AG09319 (cell line): Measurements from ENCODE around the gene PACSIN3.

Experiments used
- DNase-seq: peaks from one replicate; pipeline ENCODE4 v3.0.0-alpha.2; 2010; ENCODE audit warnings: low read depth; ENCODE audit errors: extremely low read depth
- TF ChIP-seq, protein P1 (sequence below): IDR thresholded peaks from 2 replicates; pipeline ENCODE4 v1.5.1; 2011; ENCODE audit warnings: low read depth, mild to moderate bottlenecking, inconsistent platforms, low read length, moderate library complexity

Gene PACSIN3

DNA sequence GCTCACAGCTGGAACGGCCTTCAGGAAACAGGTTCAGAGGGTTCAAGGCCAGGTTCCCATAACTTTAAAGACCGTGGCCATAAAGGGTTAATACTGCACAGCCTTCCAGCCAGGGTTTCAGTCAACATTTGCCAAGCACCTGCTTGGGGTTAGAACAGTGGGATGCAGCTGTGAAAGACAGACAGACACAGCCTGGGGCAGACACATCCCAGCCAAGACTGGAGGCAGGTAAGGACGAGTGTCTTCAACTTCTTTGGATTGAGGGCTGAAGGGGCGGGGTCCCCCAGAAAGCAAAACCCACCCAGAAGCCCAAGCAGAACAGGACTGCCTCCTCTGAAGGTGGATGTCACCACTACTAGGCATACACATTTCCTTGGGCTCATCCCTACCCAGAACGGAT, 23.8 kb downstream of the PACSIN3 start:
- no peak for DNase-seq
- TF ChIP-seq, protein P1, sequence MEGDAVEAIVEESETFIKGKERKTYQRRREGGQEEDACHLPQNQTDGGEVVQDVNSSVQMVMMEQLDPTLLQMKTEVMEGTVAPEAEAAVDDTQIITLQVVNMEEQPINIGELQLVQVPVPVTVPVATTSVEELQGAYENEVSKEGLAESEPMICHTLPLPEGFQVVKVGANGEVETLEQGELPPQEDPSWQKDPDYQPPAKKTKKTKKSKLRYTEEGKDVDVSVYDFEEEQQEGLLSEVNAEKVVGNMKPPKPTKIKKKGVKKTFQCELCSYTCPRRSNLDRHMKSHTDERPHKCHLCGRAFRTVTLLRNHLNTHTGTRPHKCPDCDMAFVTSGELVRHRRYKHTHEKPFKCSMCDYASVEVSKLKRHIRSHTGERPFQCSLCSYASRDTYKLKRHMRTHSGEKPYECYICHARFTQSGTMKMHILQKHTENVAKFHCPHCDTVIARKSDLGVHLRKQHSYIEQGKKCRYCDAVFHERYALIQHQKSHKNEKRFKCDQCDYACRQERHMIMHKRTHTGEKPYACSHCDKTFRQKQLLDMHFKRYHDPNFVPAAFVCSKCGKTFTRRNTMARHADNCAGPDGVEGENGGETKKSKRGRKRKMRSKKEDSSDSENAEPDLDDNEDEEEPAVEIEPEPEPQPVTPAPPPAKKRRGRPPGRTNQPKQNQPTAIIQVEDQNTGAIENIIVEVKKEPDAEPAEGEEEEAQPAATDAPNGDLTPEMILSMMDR, result no peak

GRCh38 chr11:47161890-47162289, 24.3 kb downstream of the PACSIN3 start:
- no peak for DNase-seq
- TF ChIP-seq, protein P1, result no peak

DNA sequence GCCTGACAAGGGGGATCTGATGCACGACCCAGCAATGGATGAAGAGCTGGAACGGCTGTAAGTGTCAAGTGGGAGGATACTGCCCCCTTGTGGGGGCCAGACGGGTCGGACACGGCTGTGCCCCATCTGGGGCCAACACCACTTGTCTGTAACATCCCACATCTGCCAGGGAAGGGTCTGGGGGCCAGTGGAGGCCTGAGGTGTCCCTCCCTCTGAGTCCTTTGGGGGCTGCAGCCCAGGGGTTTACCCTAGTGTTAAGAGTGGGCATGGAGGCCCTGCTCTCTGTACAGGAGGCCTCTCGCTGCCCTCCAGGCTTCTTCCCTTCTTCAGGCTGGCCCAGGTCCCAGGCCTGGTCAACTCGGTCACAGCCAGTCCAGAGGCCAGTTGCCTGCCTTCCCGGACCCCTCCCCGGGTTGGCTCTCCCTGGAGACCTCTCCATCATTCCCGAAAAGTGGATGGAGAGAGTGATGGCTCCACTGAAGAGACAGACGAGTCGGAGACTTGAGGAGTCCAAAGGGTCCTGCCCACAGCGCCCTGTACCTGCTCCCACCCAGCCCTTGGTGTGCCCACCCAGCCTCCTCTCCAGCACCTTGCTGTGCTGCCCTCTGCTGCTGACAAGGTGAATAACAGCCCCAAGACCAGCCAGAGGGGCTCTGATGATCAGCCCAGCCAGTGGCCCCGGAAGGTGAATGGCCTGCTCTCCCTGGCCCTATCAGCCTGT, 24.9 kb downstream of the PACSIN3 start:
- peak; percentile 36 for DNase-seq
- TF ChIP-seq, protein P1, result peak; percentile 79

- TF ChIP-seq, protein P1, result no peak
- DNase-seq, result no peak
Observed at GRCh38 chr11:47160753-47161133, 25.5 kb downstream of the PACSIN3 start.

- DNase-seq, result no peak
- TF ChIP-seq, protein P1, result no peak
Observed at GRCh38 chr11:47158242-47158641, 28.0 kb downstream of the PACSIN3 start.

DNA sequence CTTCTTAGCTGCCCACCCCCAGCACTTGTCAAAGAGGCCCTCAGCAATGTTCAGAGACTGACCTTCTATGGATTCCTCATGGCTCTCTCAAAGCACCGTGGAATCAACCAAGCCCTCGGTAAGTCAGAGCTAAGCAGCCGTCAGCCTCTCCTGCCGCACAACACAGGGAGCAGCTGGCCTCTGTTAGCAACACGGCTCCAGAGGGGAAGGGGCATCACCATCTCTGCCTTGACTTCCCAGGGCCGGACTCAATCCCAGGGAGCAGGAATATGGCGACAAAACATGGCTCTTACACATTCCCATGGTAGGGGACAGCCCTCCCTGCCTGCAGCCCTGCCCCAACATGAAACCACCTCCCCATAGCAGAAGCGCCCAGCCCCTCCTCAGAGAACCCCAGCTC, 28.4 kb downstream of the PACSIN3 start:
- TF ChIP-seq, protein P1, result no peak
- no peak for DNase-seq

- DNase-seq, result no peak
- TF ChIP-seq, protein P1, result no peak
Observed at GRCh38 chr11:47156951-47157350, 29.3 kb downstream of the PACSIN3 start.
